PC-9 (cell line): ENCODE data around the gene NRP1. TPM values are rescaled to one million over a fixed set of nuclear protein-coding genes. Genes with fewer than 3 reads are reported as not detected.

Experiments used
- BruUV-seq: library from RNA; stranded (reverse); fragments of 400-500 nt; replicated peaks from 2 replicates; lab custom pipeline; 2021; lab: Mats Ljungman, UMichigan
- CTCF ChIA-PET: fragments of 300-600 bp; sonication (Branson Sonifier 250); formaldehyde crosslinking; loops from one replicate; lab custom pipeline; 2022; ENCODE audit warnings: antibody characterized with exemption; lab: Charles Lee
- POLR2A ChIA-PET: fragments of 300-600 bp; sonication (Branson Sonifier 250); formaldehyde crosslinking; loops from one replicate; lab custom pipeline; 2022; ENCODE audit warnings: antibody characterized with exemption; ENCODE audit not compliant: unreplicated experiment; lab: Charles Lee
- DNase-seq, 2 experiments: peaks; one replicate each; pipeline versions ENCODE4 v3.0.0 to v3.0.0-alpha.2; 2015 to 2022; ENCODE audit warnings: mixed read lengths in 1 of 2
- H2AFZ ChIP-seq: fragments of 200-600 bp; sonication (generic); 2 replicates; pipeline ENCODE4 v1.8.1; 2017; ENCODE audit warnings: antibody characterized with exemption
- H3F3A ChIP-seq: fragments of 200-600 bp; sonication (generic); 2 replicates; pipeline ENCODE4 v1.8.1; 2017; ENCODE audit warnings: antibody characterized with exemption, mild to moderate bottlenecking, low read depth; ENCODE audit not compliant: insufficient read depth
- H3K27ac ChIP-seq: fragments of 200-600 bp; sonication (generic); 2 replicates; pipeline ENCODE4 v1.6.1; 2016; ENCODE audit warnings: mixed run types
- H3K27me3 ChIP-seq: fragments of 200-600 bp; sonication (generic); 2 replicates; pipeline ENCODE4 v1.6.1; 2016; ENCODE audit warnings: low read depth, mixed run types; ENCODE audit not compliant: insufficient read depth
- H3K36me3 ChIP-seq: fragments of 200-600 bp; sonication (generic); 2 replicates; pipeline ENCODE4 v1.6.1; 2016; ENCODE audit warnings: low read depth, mixed run types
- H3K4me1 ChIP-seq: fragments of 200-600 bp; sonication (generic); replicated peaks from 2 replicates; pipeline ENCODE4 v1.6.1; 2016; ENCODE audit warnings: mixed run types; ENCODE audit not compliant: insufficient read depth
- H3K4me2 ChIP-seq: fragments of 200-600 bp; sonication (generic); 2 replicates; pipeline ENCODE4 v1.6.1; 2017; ENCODE audit warnings: mixed run types
- H3K4me3 ChIP-seq: fragments of 200-600 bp; sonication (generic); 2 replicates; pipeline ENCODE4 v1.6.1; 2016; ENCODE audit warnings: mixed run types
- H3K79me2 ChIP-seq: fragments of 200-600 bp; sonication (generic); 2 replicates; pipeline ENCODE4 v1.6.1; 2017; ENCODE audit warnings: low read depth, mixed run types
- H3K9me2 ChIP-seq: fragments of 200-600 bp; sonication (generic); 2 replicates; pipeline ENCODE4 v1.8.1; 2017; ENCODE audit warnings: mild to moderate bottlenecking; ENCODE audit not compliant: insufficient read depth
- H3K9me3 ChIP-seq: fragments of 200-600 bp; sonication (generic); 2 replicates; pipeline ENCODE4 v1.8.1; 2016; ENCODE audit warnings: low read depth; ENCODE audit not compliant: insufficient read depth
- H4K20me1 ChIP-seq: fragments of 200-600 bp; sonication (generic); 2 replicates; pipeline ENCODE4 v1.8.1; 2017; ENCODE audit not compliant: insufficient read depth
- CTCF ChIP-seq: fragments of 200-600 bp; sonication (generic); conservative IDR thresholded peaks from 2 replicates; pipeline ENCODE4 v1.6.1; 2017; ENCODE audit warnings: mixed run types, antibody characterized with exemption, mild to moderate bottlenecking, moderate library complexity
- EZH2 ChIP-seq: fragments of 200-600 bp; sonication (generic); IDR thresholded peaks from 2 replicates; pipeline ENCODE4 v1.8.0; 2017; ENCODE audit warnings: antibody characterized with exemption, low read depth
- intact Hi-C: fragments of 100-400 bp; cut with micrococcal nuclease; formaldehyde crosslinking; loops from one replicate; pipeline ENCODE4 v1.10.0; 2022; ENCODE audit not compliant: unreplicated experiment
- total RNA-seq: library from RNA; stranded (reverse); gene quantifications from 2 replicates; pipeline ENCODE4 v1.2.3, GENCODE V29; 2021

Gene NRP1
- total RNA-seq, 1 experiment from 2014 or later: 30.5 TPM

- intact Hi-C loops: no loop called here
- no peaks in the 10 kb centered on the region for H3K79me2 ChIP-seq
- no TSS peak for BruUV-seq
- H3K4me1 ChIP-seq: no peaks in the 10 kb centered on the region
- no peak overlapping the region for H3K4me3 ChIP-seq
- TF ChIP-seq CTCF (no peak), EZH2 (no peak)
- H4K20me1 ChIP-seq: no peaks in the 10 kb centered on the region
- H3K9me2 ChIP-seq: no peaks in the 10 kb centered on the region
- H3K4me2 ChIP-seq: no peak overlapping the region
- no peaks in the 10 kb centered on the region for H3K27me3 ChIP-seq
- H3K27ac ChIP-seq: no peak overlapping the region
- H2AFZ ChIP-seq: no peak overlapping the region
- CTCF ChIA-PET: no interaction called here
- DNase-seq: no peak
- POLR2A ChIA-PET: interaction anchor here (0.8 kb wide), 1 partner anchor 383 kb away, joined by 3 read pairs; no protein-coding TSS in a partner anchor
- H3K36me3 ChIP-seq: peaks cover 3% of the 10 kb centered on the region; the same call in 1 of the 2 replicates
- H3F3A ChIP-seq: no peaks in the 10 kb centered on the region
- no peaks in the 10 kb centered on the region for H3K9me3 ChIP-seq
These were observed 10.8 kb upstream of the NRP1 start for GRCh38 chr10:33345236-33345635.

- CTCF ChIA-PET: no interaction called here
- TF ChIP-seq EZH2: no peak
- no peak for TF ChIP-seq CTCF
- intact Hi-C loops: no loop called here
- Histone ChIP-seq H3K9me3 (no peaks in the 10 kb centered on the region), H3K4me2 (no peak overlapping the region), H3K27ac (no peak overlapping the region), H4K20me1 (no peaks in the 10 kb centered on the region), H2AFZ (no peak overlapping the region), H3K9me2 (no peaks in the 10 kb centered on the region), H3K4me1 (no peaks in the 10 kb centered on the region), H3F3A (no peaks in the 10 kb centered on the region), H3K36me3 (peaks cover 3% of the 10 kb centered on the region; the same call in 1 of the 2 replicates), H3K27me3 (no peaks in the 10 kb centered on the region), H3K79me2 (no peaks in the 10 kb centered on the region), H3K4me3 (no peak overlapping the region)
- no TSS peak for BruUV-seq
- DNase-seq: no peak
- POLR2A ChIA-PET: interaction anchor here (0.8 kb wide), 1 partner anchor 384 kb away, joined by 3 read pairs; no protein-coding TSS in a partner anchor
These were observed 10.2 kb upstream of the NRP1 start for GRCh38 chr10:33344676-33345075.

GRCh38 chr10:33341637-33342036 is 7.2 kb upstream of the NRP1 start:
- Histone ChIP-seq H3K79me2 (no peaks in the 10 kb centered on the region), H3K4me3 (no peak overlapping the region), H3K27me3 (no peaks in the 10 kb centered on the region), H3K9me2 (no peaks in the 10 kb centered on the region), H2AFZ (no peak overlapping the region), H3F3A (peaks cover 7% of the 10 kb centered on the region; the same call in 1 of the 2 replicates), H3K4me1 (peaks cover 11% of the 10 kb centered on the region; the same call in 1 of the 2 replicates), H3K27ac (no peak overlapping the region), H3K4me2 (no peak overlapping the region), H3K36me3 (peaks cover 3% of the 10 kb centered on the region; the same call in 1 of the 2 replicates), H3K9me3 (no peaks in the 10 kb centered on the region), H4K20me1 (no peaks in the 10 kb centered on the region)
- intact Hi-C loops: no loop called here
- DNase-seq: no peak
- POLR2A ChIA-PET: no interaction called here
- no peak for TF ChIP-seq CTCF
- TF ChIP-seq EZH2: no peak
- CTCF ChIA-PET: no interaction called here
- BruUV-seq: no TSS peak
